HG02973 (cell line): ENCODE results near the gene TEAD1.

ENCODE experiments used
- ATAC-seq: cut with Tn5 transposase; IDR thresholded peaks from one replicate; pipeline ENCODE4 v1.9.1; 2021; ENCODE audit warnings: moderate library complexity; ENCODE audit not compliant: unreplicated experiment

The TEAD1 gene

GRCh38 chr11:12827929-12828812, 153.9 kb downstream of the TEAD1 start:
- peak; percentile 64 for ATAC-seq

GRCh38 chr11:12829131-12829530, 154.9 kb downstream of the TEAD1 start:
- no peak for ATAC-seq

- no peak for ATAC-seq
Observed at GRCh38 chr11:12829540-12830314, 155.5 kb downstream of the TEAD1 start.

GRCh38 chr11:12831471-12832202, 157.4 kb downstream of the TEAD1 start:
- no peak for ATAC-seq

- no peak for ATAC-seq
Observed at GRCh38 chr11:12832480-12833224, 158.4 kb downstream of the TEAD1 start.

- ATAC-seq = no peak
Observed at GRCh38 chr11:12834166-12834565, 159.9 kb downstream of the TEAD1 start.

- no peak for ATAC-seq
Observed at GRCh38 chr11:12834630-12835029, 160.4 kb downstream of the TEAD1 start.

- ATAC-seq = no peak
Observed at GRCh38 chr11:12835286-12835685, 161.1 kb downstream of the TEAD1 start.

GRCh38 chr11:12838463-12839123, 164.4 kb downstream of the TEAD1 start:
- no peak for ATAC-seq

- ATAC-seq = no peak
Observed at GRCh38 chr11:12840871-12841660, 166.8 kb downstream of the TEAD1 start.

GRCh38 chr11:12841946-12842630, 167.9 kb downstream of the TEAD1 start:
- ATAC-seq = no peak

GRCh38 chr11:12842933-12843636, 168.9 kb downstream of the TEAD1 start:
- no peak for ATAC-seq

- no peak for ATAC-seq
Observed at GRCh38 chr11:12845163-12845562, 170.9 kb downstream of the TEAD1 start.

GRCh38 chr11:12845739-12846358, 171.6 kb downstream of the TEAD1 start:
- no peak for ATAC-seq

- ATAC-seq = no peak
Observed at GRCh38 chr11:12846786-12847615, 172.8 kb downstream of the TEAD1 start.

GRCh38 chr11:12848413-12848812, 174.2 kb downstream of the TEAD1 start:
- no peak for ATAC-seq

GRCh38 chr11:12853325-12853651, 179.1 kb downstream of the TEAD1 start:
- no peak for ATAC-seq
